Smooth muscle cell (in vitro differentiated cells): Measurements from ENCODE around the gene KCNB1. TPM values are rescaled to one million over a fixed set of nuclear protein-coding genes. Genes with fewer than 3 reads are reported as not detected.

Experiments
- DNase-seq: peaks from one replicate; lab custom pipeline; 2025; ENCODE audit not compliant: unreplicated experiment; lab: John Stamatoyannopoulos, UW
- H2AFZ ChIP-seq: fragments of 200-600 bp; sonication (generic); 2 replicates; pipeline ENCODE4 v1.6.0; 2016; ENCODE audit warnings: antibody characterized with exemption, low read depth, mild to moderate bottlenecking
- H3F3A ChIP-seq: fragments of 200-600 bp; sonication (generic); 2 replicates; pipeline ENCODE4 v1.6.0; 2017; ENCODE audit warnings: antibody characterized with exemption, low read depth
- H3K27ac ChIP-seq: fragments of 200-600 bp; sonication (generic); 2 replicates; pipeline ENCODE4 v1.5.1; 2016; ENCODE audit warnings: low read depth, mild to moderate bottlenecking
- H3K27me3 ChIP-seq: fragments of 200-600 bp; sonication (generic); 2 replicates; pipeline ENCODE4 v1.6.1; 2016; ENCODE audit warnings: low read depth, mild to moderate bottlenecking
- H3K36me3 ChIP-seq: fragments of 200-600 bp; sonication (generic); 2 replicates; pipeline ENCODE4 v1.5.1; 2016; ENCODE audit warnings: low read depth
- H3K4me1 ChIP-seq: fragments of 200-600 bp; sonication (generic); 2 replicates; pipeline ENCODE4 v1.5.1; 2016; ENCODE audit warnings: low read depth
- H3K4me2 ChIP-seq: fragments of 200-600 bp; sonication (generic); 2 replicates; pipeline ENCODE4 v1.6.0; 2016; ENCODE audit warnings: mild to moderate bottlenecking
- H3K4me3 ChIP-seq: fragments of 200-600 bp; sonication (generic); 2 replicates; pipeline ENCODE4 v1.5.1; 2016; ENCODE audit warnings: mild to moderate bottlenecking
- H3K79me2 ChIP-seq: fragments of 200-600 bp; sonication (generic); 2 replicates; pipeline ENCODE4 v1.6.0; 2016; ENCODE audit warnings: low read depth, mild to moderate bottlenecking
- H3K9ac ChIP-seq: fragments of 200-600 bp; sonication (generic); 2 replicates; pipeline ENCODE4 v1.6.0; 2016; ENCODE audit warnings: low read depth
- H3K9me3 ChIP-seq: fragments of 200-600 bp; sonication (generic); replicated peaks from 2 replicates; pipeline ENCODE4 v1.5.1; 2016; ENCODE audit warnings: low read depth
- H4K20me1 ChIP-seq: fragments of 200-600 bp; sonication (generic); 2 replicates; pipeline ENCODE4 v1.6.0; 2016; ENCODE audit warnings: low read depth
- CTCF ChIP-seq: fragments of 200-600 bp; sonication (generic); IDR thresholded peaks from 2 replicates; pipeline ENCODE4 v1.5.1; 2017; ENCODE audit warnings: borderline replicate concordance, mild to moderate bottlenecking, antibody characterized with exemption; ENCODE audit not compliant: insufficient read depth, poor library complexity, severe bottlenecking
- WGBS: methylation state at CpG from one replicate; pipeline ENCODE4 v1.1.7; 2016; ENCODE audit warnings: low lambda C conversion rate; 5-methylcytosine and 5-hydroxymethylcytosine counted together
- polyA plus RNA-seq: library from polyadenylated mRNA; unstranded; fragments of >200 nt; fragmentation: Nextera tagmentation; extraction: Ambion mirVana; gene quantifications from 2 replicates; pipeline ENCODE4 v1.2.1, GENCODE V29; 2016
- total RNA-seq: library from RNA; depleted of rRNA; stranded (reverse); fragments of >200 nt; gene quantifications from 2 replicates; pipeline ENCODE4 v1.2.3, GENCODE V29; 2014

KCNB1 gene
- total and polyA plus RNA-seq, 2 experiments from 2014 or later: not detected

GRCh38 chr20:49418809-49419208 lies 63.7 kb downstream of the KCNB1 start:
- WGBS: 86% methylated on average over 7 of the region's 7 CpGs
- H3K4me1 ChIP-seq: no peaks in the 10 kb centered on the region
- H3K27me3 ChIP-seq: peaks cover 26% of the 10 kb centered on the region
- no peak for TF ChIP-seq CTCF
- H3K4me2 ChIP-seq: no peak overlapping the region
- no peak for DNase-seq
- no peaks in the 10 kb centered on the region for H3K36me3 ChIP-seq
- no peaks in the 10 kb centered on the region for H4K20me1 ChIP-seq
- H2AFZ ChIP-seq: no peak overlapping the region
- no peaks in the 10 kb centered on the region for H3K79me2 ChIP-seq
- no peaks in the 10 kb centered on the region for H3K9me3 ChIP-seq
- no peak overlapping the region for H3K4me3 ChIP-seq
- no peak overlapping the region for H3K9ac ChIP-seq
- no peak overlapping the region for H3K27ac ChIP-seq
- H3F3A ChIP-seq: no peaks in the 10 kb centered on the region

- TF ChIP-seq CTCF: no peak
- Histone ChIP-seq H3K36me3 (no peaks in the 10 kb centered on the region), H3K4me1 (no peaks in the 10 kb centered on the region), H3K9me3 (no peaks in the 10 kb centered on the region), H3K4me2 (no peak overlapping the region), H4K20me1 (no peaks in the 10 kb centered on the region), H3K79me2 (no peaks in the 10 kb centered on the region), H3K9ac (no peak overlapping the region), H3K27me3 (peaks cover 26% of the 10 kb centered on the region), H2AFZ (no peak overlapping the region), H3K27ac (no peak overlapping the region), H3F3A (no peaks in the 10 kb centered on the region), H3K4me3 (no peak overlapping the region)
- DNase-seq: no peak
- WGBS: 83% methylated on average over 9 of the region's 9 CpGs
These were observed 64.5 kb downstream of the KCNB1 start for GRCh38 chr20:49417843-49418555.

- Histone ChIP-seq H3K9me3 (no peaks in the 10 kb centered on the region), H3K27ac (no peak overlapping the region), H3K4me2 (no peak overlapping the region), H3K4me3 (no peak overlapping the region), H3K9ac (no peak overlapping the region), H3F3A (no peaks in the 10 kb centered on the region), H4K20me1 (no peaks in the 10 kb centered on the region), H3K79me2 (no peaks in the 10 kb centered on the region), H2AFZ (no peak overlapping the region), H3K36me3 (no peaks in the 10 kb centered on the region), H3K27me3 (peaks cover 37% of the 10 kb centered on the region), H3K4me1 (no peaks in the 10 kb centered on the region)
- TF ChIP-seq CTCF: no peak
- 96% methylated on average over 8 of the region's 8 CpGs for WGBS
- DNase-seq: no peak
These were observed 66.8 kb downstream of the KCNB1 start for GRCh38 chr20:49415668-49416044.
